H1 (cell line): ENCODE data around the gene UNC5B. TPM values are rescaled to one million over a fixed set of nuclear protein-coding genes. Genes with fewer than 3 reads are reported as not detected.

ENCODE experiments used
- CTCF ChIA-PET: fragments of 300-600 bp; sonication (Branson Sonifier 250); formaldehyde crosslinking; loops from one replicate; lab custom pipeline; 2021; ENCODE audit not compliant: partially characterized antibody; lab: Charles Lee
- POLR2A ChIA-PET: fragments of 300-600 bp; sonication (Branson Sonifier 250); formaldehyde crosslinking; loops from one replicate; lab custom pipeline; 2021; ENCODE audit warnings: inconsistent platforms; ENCODE audit not compliant: partially characterized antibody; lab: Charles Lee
- DNase-seq, 2 experiments: peaks; one replicate each; pipeline versions ENCODE4 v3.0.0 to v3.0.0-alpha.2; 2010 to 2022; ENCODE audit warnings: low spot score in 2 of 2, low read depth in 1 of 2, mixed read lengths in 1 of 2
- FAIRE-seq: peaks from 2 replicates; lab custom pipeline; 2011; peaks lifted over from hg19 to GRCh38; lab: Jason Lieb, UNC
- H2AFZ ChIP-seq: 2 replicates; pipeline ENCODE4 v1.8.1; 2012; ENCODE audit warnings: low read length, inconsistent platforms
- H2AK5ac ChIP-seq: 2 replicates; pipeline ENCODE4 v1.6.1; 2013; ENCODE audit warnings: low read depth, low read length
- H2BK120ac ChIP-seq: replicated peaks from 2 replicates; pipeline ENCODE3; 2013; ENCODE audit warnings: low read depth, low read length, inconsistent platforms
- H2BK12ac ChIP-seq: 2 replicates; pipeline ENCODE4 v1.6.1; 2013; ENCODE audit warnings: low read depth, low read length
- H2BK15ac ChIP-seq: 2 replicates; pipeline ENCODE4 v1.6.1; 2013; ENCODE audit warnings: low read length
- H2BK20ac ChIP-seq: 2 replicates; pipeline ENCODE4 v1.6.1; 2013; ENCODE audit warnings: low read length
- H2BK5ac ChIP-seq: 2 replicates; pipeline ENCODE4 v1.6.1; 2013; ENCODE audit warnings: low read depth, low read length
- H3K14ac ChIP-seq: 2 replicates; pipeline ENCODE4 v1.6.1; 2013; ENCODE audit warnings: inconsistent platforms; ENCODE audit not compliant: insufficient read length
- H3K18ac ChIP-seq: 2 replicates; pipeline ENCODE4 v1.6.1; 2013; ENCODE audit warnings: low read length; ENCODE audit errors: extremely low read depth
- H3K23ac ChIP-seq: 2 replicates; pipeline ENCODE4 v1.6.1; 2013; ENCODE audit warnings: inconsistent platforms; ENCODE audit not compliant: insufficient read length
- H3K23me2 ChIP-seq: 2 replicates; pipeline ENCODE4 v1.6.1; 2013; ENCODE audit warnings: low read depth, low read length
- H3K27ac ChIP-seq: 2 replicates; pipeline ENCODE4 v1.6.1; 2011; ENCODE audit warnings: low read depth, low read length, inconsistent platforms
- H3K27me3 ChIP-seq, 4 experiments: replicated peaks in 1 of 4; 1 replicate in 1 of 4; 2 replicates in 3 of 4; pipeline versions ENCODE4 v1.6.1 to v1.8.1; 2011 to 2013; ENCODE audit warnings: low read length in 3 of 4, mild to moderate bottlenecking in 3 of 4, inconsistent platforms in 2 of 4, mixed read lengths in 2 of 4, moderate library complexity in 1 of 4; ENCODE audit not compliant: control insufficient read depth in 3 of 4, insufficient read depth in 3 of 4; ENCODE audit errors: extremely low read depth in 1 of 4
- H3K36me3 ChIP-seq, 4 experiments: 2 replicates each; pipeline versions ENCODE4 v1.6.1 to v1.8.1; 2011 to 2013; ENCODE audit warnings: mild to moderate bottlenecking in 4 of 4, low read length in 3 of 4, moderate library complexity in 2 of 4, control low read depth in 1 of 4, inconsistent platforms in 1 of 4; ENCODE audit not compliant: insufficient read depth in 4 of 4, control insufficient read depth in 2 of 4
- H3K4ac ChIP-seq: replicated peaks from 2 replicates; pipeline ENCODE3; 2013; ENCODE audit warnings: low read length, low read depth, mixed read lengths, inconsistent platforms; ENCODE audit not compliant: insufficient read length
- H3K4me1 ChIP-seq, 4 experiments: replicated peaks in 1 of 4; 1 replicate in 1 of 4; 2 replicates in 3 of 4; pipeline versions ENCODE4 v1.6.1 to v1.8.1; 2011 to 2013; ENCODE audit warnings: low read length in 3 of 4, inconsistent platforms in 2 of 4, mixed read lengths in 1 of 4; ENCODE audit not compliant: insufficient read depth in 4 of 4, control insufficient read depth in 3 of 4
- H3K4me2 ChIP-seq, 2 experiments: 2 replicates each; pipeline versions ENCODE4 v1.6.1 to v1.8.1; 2011 to 2013; ENCODE audit warnings: low read depth in 2 of 2, low read length in 2 of 2, control low read depth in 1 of 2, inconsistent platforms in 1 of 2, mild to moderate bottlenecking in 1 of 2; ENCODE audit not compliant: insufficient read depth in 1 of 2
- H3K4me3 ChIP-seq, 4 experiments: fragments of 200-600, 300-600 bp in 1 of 4; sonication (generic), shearing (Covaris generic), sonication (Bioruptor Twin) in 1 of 4; 2 replicates each; pipeline versions ENCODE4 v1.5.1 to v1.8.1; 2011 to 2016; ENCODE audit warnings: low read length in 4 of 4, low read depth in 3 of 4, control low read depth in 2 of 4, inconsistent platforms in 2 of 4, mild to moderate bottlenecking in 2 of 4, mixed read lengths in 1 of 4, moderate library complexity in 1 of 4; ENCODE audit not compliant: insufficient read depth in 2 of 4; ENCODE audit errors: extremely low read depth in 1 of 4
- H3K56ac ChIP-seq: replicated peaks from 2 replicates; pipeline ENCODE3; 2013; ENCODE audit warnings: low read depth, mild to moderate bottlenecking, mixed read lengths, low read length, inconsistent platforms; ENCODE audit not compliant: insufficient read length
- H3K79me1 ChIP-seq: 2 replicates; pipeline ENCODE4 v1.6.1; 2013; ENCODE audit warnings: low read depth, low read length, control low read depth
- H3K79me2 ChIP-seq, 2 experiments: 2 replicates each; pipeline versions ENCODE4 v1.6.1 to v1.8.1; 2012 to 2013; ENCODE audit warnings: low read length in 2 of 2, mild to moderate bottlenecking in 2 of 2, inconsistent platforms in 1 of 2; ENCODE audit not compliant: insufficient read depth in 2 of 2, control insufficient read depth in 1 of 2
- H3K9ac ChIP-seq, 4 experiments: replicated peaks in 1 of 4; 1 replicate in 1 of 4; 2 replicates in 3 of 4; pipeline versions ENCODE4 v1.6.1 to v1.8.1; 2011 to 2013; ENCODE audit warnings: low read depth in 3 of 4, low read length in 3 of 4, control low read depth in 2 of 4, mild to moderate bottlenecking in 2 of 4, moderate library complexity in 2 of 4, inconsistent platforms in 1 of 4; ENCODE audit errors: extremely low read depth in 1 of 4
- H3K9me3 ChIP-seq, 2 experiments: 2 replicates each; pipeline versions ENCODE4 v1.6.1 to v1.8.1; 2012 to 2013; ENCODE audit warnings: mild to moderate bottlenecking in 2 of 2, moderate library complexity in 2 of 2, control low read depth in 1 of 2, inconsistent platforms in 1 of 2, low read depth in 1 of 2, low read length in 1 of 2, mixed read lengths in 1 of 2; ENCODE audit not compliant: insufficient read depth in 2 of 2
- H4K20me1 ChIP-seq, 2 experiments: replicated peaks in 1 of 2; 2 replicates each; pipeline versions ENCODE3 to v1.8.1; 2011 to 2013; ENCODE audit warnings: inconsistent platforms in 2 of 2, low read length in 2 of 2, mild to moderate bottlenecking in 1 of 2; ENCODE audit not compliant: insufficient read depth in 2 of 2, control insufficient read depth in 1 of 2
- H4K5ac ChIP-seq: 2 replicates; pipeline ENCODE4 v1.6.1; 2013; ENCODE audit warnings: low read length, low read depth, mixed read lengths, inconsistent platforms; ENCODE audit not compliant: insufficient read length
- H4K8ac ChIP-seq: 2 replicates; pipeline ENCODE4 v1.8.0; 2013; ENCODE audit warnings: mild to moderate bottlenecking, moderate library complexity, low read length, inconsistent platforms; ENCODE audit not compliant: insufficient read depth; ENCODE audit errors: extremely low read depth
- H4K91ac ChIP-seq: replicated peaks from 2 replicates; pipeline ENCODE3; 2013; ENCODE audit warnings: low read length, mixed read lengths, inconsistent platforms; ENCODE audit not compliant: insufficient read length
- CEBPB ChIP-seq: IDR thresholded peaks from 2 replicates; pipeline ENCODE4 v1.6.1; 2012; ENCODE audit warnings: low read depth, low read length
- RXRA ChIP-seq: IDR thresholded peaks from 2 replicates; pipeline ENCODE4 v1.6.1; 2011; ENCODE audit warnings: low read depth, mild to moderate bottlenecking, low read length, moderate library complexity; ENCODE audit not compliant: insufficient read depth
- WGBS, 2 experiments: shearing (Covaris generic) in 1 of 2; methylation state at CpG; one replicate each; pipeline versions ENCODE4 v1.1.6 to v1.1.7; 2013 to 2015; ENCODE audit warnings: low lambda C conversion rate in 2 of 2, mixed read lengths in 2 of 2, inconsistent platforms in 1 of 2, low coverage in 1 of 2, missing lambda C conversion rate in 1 of 2; ENCODE audit not compliant: insufficient replicate concordance in 2 of 2, insufficient coverage in 1 of 2, insufficient read length in 1 of 2; ENCODE audit errors: extremely low coverage in 1 of 2, missing lambda C conversion rate in 1 of 2; 5-methylcytosine and 5-hydroxymethylcytosine counted together
- polyA plus RNA-seq, 7 experiments: library from polyadenylated mRNA; depleted of rRNA in 3 of 7; stranded (reverse) in 5 of 7; unstranded in 2 of 7; fragments of >200 nt in 5 of 7; fragments of 200-250 nt in 2 of 7; gene quantifications; 1 replicate in 5 of 7; 2 replicates in 1 of 7; 4 replicates in 1 of 7; pipeline versions ENCODE4 v1.2.1 to v1.2.3, GENCODE V29; 2011 to 2013; ENCODE audit warnings: missing spikeins in 2 of 7, mixed read lengths in 2 of 7
- total RNA-seq: library from RNA; stranded (reverse); fragmentation: NEBNext Ultra II Directional; extraction: Animal tissue kit (Norgen Biotek cat#: 25700); gene quantifications from 2 replicates; pipeline ENCODE4 v1.2.1, GENCODE V29; 2021

Gene UNC5B
- total and polyA plus RNA-seq, 2 of the 8 experiments (the other 6 are each of a cell fraction or from before 2014, with no cell fraction given): 27.9 to 31.8 TPM

- DNase-seq (no peak), FAIRE-seq (no peak)
- H3K9me3 ChIP-seq: no peaks in the 10 kb centered on the region
- H3K56ac ChIP-seq: no peak overlapping the region
- H4K20me1 ChIP-seq: peaks cover 7 to 13% of the 10 kb centered on the region in 2 experiments
- H3K4me1 ChIP-seq: peaks cover 7 to 17% (median 13%) of the 10 kb centered on the region in 4 experiments
- no peak overlapping the region for H4K91ac ChIP-seq
- H3K14ac ChIP-seq: no peak overlapping the region
- H3K4me3 ChIP-seq: no peak overlapping the region
- H3K36me3 ChIP-seq: no peaks in the 10 kb centered on the region
- no peak overlapping the region; the same call in 1 of the 2 replicates for H2BK12ac ChIP-seq
- no peak overlapping the region for H2BK120ac ChIP-seq
- H3K4ac ChIP-seq: no peak overlapping the region
- no peaks in the 10 kb centered on the region for H3K23me2 ChIP-seq
- H3K79me1 ChIP-seq: peaks cover 12% of the 10 kb centered on the region
- peak overlapping the region; percentile 19 for H3K18ac ChIP-seq
- H3K79me2 ChIP-seq: peaks cover 0 to 15% of the 10 kb centered on the region in 2 experiments; a peak in 1 of 4 replicates
- no peak overlapping the region for H2BK5ac ChIP-seq
- no peak overlapping the region for H2AK5ac ChIP-seq
- 0 out of 7 replicates have a peak, but pooled peaks cover 0 to 2% (median 0%) of the 10 kb centered on the region in 4 experiments for H3K27me3 ChIP-seq
- 82% methylated on average over 14 of the region's 16 CpGs; no CpG with 5 or more reads in 1 of the 2 experiments for WGBS, 2 experiments
- H4K5ac ChIP-seq: no peak overlapping the region
- H3K9ac ChIP-seq: no peak overlapping the region
- peak overlapping the region; percentile 3; the same call in 1 of the 2 replicates for H4K8ac ChIP-seq
- no peak overlapping the region for H2BK20ac ChIP-seq
- no peak overlapping the region for H2AFZ ChIP-seq
- POLR2A ChIA-PET: interaction anchor here (1.3 to 1.5 kb wide), 3 partner anchors 10 to 30 kb away, joined by 3 read pairs; no protein-coding TSS in a partner anchor
- H2BK15ac ChIP-seq: no peak overlapping the region
- no peak overlapping the region for H3K27ac ChIP-seq
- H3K23ac ChIP-seq: no peak overlapping the region
- H3K4me2 ChIP-seq: no peak overlapping the region
- CTCF ChIA-PET: interaction anchor here (0.9 to 7.2 kb wide), 7 partner anchors 11 to 50 kb away, joined by 3 to 58 read pairs (median 5); no protein-coding TSS in a partner anchor
- TF ChIP-seq CEBPB (no peak), RXRA (no peak)
Observed at GRCh38 chr10:71234970-71235685, 22.8 kb downstream of the UNC5B start.
